OCI-LY3 (cell line): Measurements from ENCODE around the gene PELO.

Experiments used
- H2AFZ ChIP-seq: fragments of 200-600, 300-600 bp; shearing (Covaris generic); 2 replicates; pipeline ENCODE4 v1.6.0; 2014; ENCODE audit warnings: antibody characterized with exemption, low read depth, low read length
- H3K27ac ChIP-seq: fragments of 200-600, 300-600 bp; sonication (generic); 2 replicates; pipeline ENCODE4 v1.5.1; 2014; ENCODE audit warnings: mild to moderate bottlenecking, low read length, moderate library complexity, mixed read lengths
- H3K27me3 ChIP-seq: fragments of 200-600, 300-600 bp; sonication (generic); 2 replicates; pipeline ENCODE4 v1.6.1; 2014; ENCODE audit warnings: low read depth, low read length, mixed read lengths
- H3K36me3 ChIP-seq: fragments of 200-600, 300-600 bp; sonication (generic); replicated peaks from 2 replicates; pipeline ENCODE3; 2014; ENCODE audit warnings: low read depth, low read length, mixed read lengths
- H3K4me1 ChIP-seq: fragments of 300-600, 200-600 bp; sonication (generic); 2 replicates; pipeline ENCODE4 v1.6.1; 2014; ENCODE audit warnings: low read length, mixed read lengths
- H3K4me2 ChIP-seq: fragments of 200-600, 300-600 bp; sonication (generic); 2 replicates; pipeline ENCODE4 v1.6.1; 2014; ENCODE audit warnings: low read length, mixed read lengths
- H3K4me3 ChIP-seq: fragments of 300-600, 200-600 bp; sonication (generic); 2 replicates; pipeline ENCODE4 v1.5.1; 2014; ENCODE audit warnings: antibody characterized with exemption, mild to moderate bottlenecking, low read length, moderate library complexity
- H3K79me2 ChIP-seq: fragments of 300-600, 200-600 bp; shearing (Covaris generic); 2 replicates; pipeline ENCODE4 v1.6.1; 2014; ENCODE audit warnings: mild to moderate bottlenecking, low read length, mixed read lengths
- H3K9ac ChIP-seq: fragments of 300-600, 200-600 bp; shearing (Covaris generic); 2 replicates; pipeline ENCODE4 v1.6.0; 2014; ENCODE audit warnings: mild to moderate bottlenecking, low read length, moderate library complexity
- H3K9me3 ChIP-seq: fragments of 200-600, 300-600 bp; shearing (Covaris generic); 2 replicates; pipeline ENCODE4 v1.6.1; 2014; ENCODE audit warnings: low read length, mixed read lengths; ENCODE audit not compliant: insufficient read depth
- H4K20me1 ChIP-seq: fragments of 200-600, 300-600 bp; sonication (generic); 2 replicates; pipeline ENCODE4 v1.6.1; 2016; ENCODE audit warnings: low read length, mixed read lengths; ENCODE audit not compliant: insufficient read depth
- EZH2phosphoT487 ChIP-seq: fragments of 200-600 bp; shearing (Covaris generic); IDR thresholded peaks from 2 replicates; pipeline ENCODE4 v1.6.1; 2018; ENCODE audit warnings: antibody characterized with exemption, mixed run types, low read depth
- TF ChIP-seq, protein P1 (sequence below): fragments of 200-600, 300-600 bp; sonication (generic); IDR thresholded peaks from 2 replicates; pipeline ENCODE4 v1.5.1; 2014; ENCODE audit warnings: antibody characterized with exemption, low read length, low read depth

Gene PELO

DNA sequence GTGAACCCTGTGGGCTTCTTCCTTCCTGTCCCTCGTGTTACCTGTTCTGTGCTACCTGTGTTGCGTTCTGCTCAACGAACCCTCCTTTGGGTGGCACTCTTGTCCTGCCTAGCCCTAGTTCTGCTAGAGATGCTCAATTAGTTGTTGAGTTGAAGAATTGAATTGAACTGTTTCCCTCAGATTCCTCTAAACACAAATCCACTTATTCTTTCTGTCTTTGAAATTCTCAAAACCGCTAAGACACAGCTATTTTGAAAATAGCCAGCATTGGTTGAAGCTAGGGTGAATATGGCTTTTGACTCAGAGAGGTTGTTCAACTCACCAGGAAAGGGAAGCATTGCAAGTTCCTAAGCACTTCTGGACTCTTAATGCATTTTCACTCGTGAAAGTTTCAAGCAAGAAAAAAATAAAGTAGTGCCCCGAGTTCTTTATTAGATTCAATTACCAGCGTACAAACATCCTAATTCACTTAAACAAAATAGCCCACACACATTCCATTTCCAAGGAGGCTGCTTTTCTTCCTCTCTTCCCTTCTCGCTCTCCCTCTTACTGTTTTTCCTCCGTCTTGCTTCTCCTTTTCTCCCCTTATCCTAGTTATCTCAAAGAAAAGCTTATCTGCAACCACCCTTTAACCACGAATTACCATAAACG, 642 bp upstream of the PELO start:
- peaks cover 20% of the 10 kb centered on the region for H3K79me2 ChIP-seq
- H4K20me1 ChIP-seq, result no peaks in the 10 kb centered on the region
- peak overlapping the region; percentile 90 for H3K4me3 ChIP-seq
- H3K36me3 ChIP-seq, result no peaks in the 10 kb centered on the region
- peak overlapping the region; percentile 87; the same call in 1 of the 2 replicates for H3K9ac ChIP-seq
- peak overlapping the region; percentile 84 for H3K4me2 ChIP-seq
- TF ChIP-seq, protein P1, sequence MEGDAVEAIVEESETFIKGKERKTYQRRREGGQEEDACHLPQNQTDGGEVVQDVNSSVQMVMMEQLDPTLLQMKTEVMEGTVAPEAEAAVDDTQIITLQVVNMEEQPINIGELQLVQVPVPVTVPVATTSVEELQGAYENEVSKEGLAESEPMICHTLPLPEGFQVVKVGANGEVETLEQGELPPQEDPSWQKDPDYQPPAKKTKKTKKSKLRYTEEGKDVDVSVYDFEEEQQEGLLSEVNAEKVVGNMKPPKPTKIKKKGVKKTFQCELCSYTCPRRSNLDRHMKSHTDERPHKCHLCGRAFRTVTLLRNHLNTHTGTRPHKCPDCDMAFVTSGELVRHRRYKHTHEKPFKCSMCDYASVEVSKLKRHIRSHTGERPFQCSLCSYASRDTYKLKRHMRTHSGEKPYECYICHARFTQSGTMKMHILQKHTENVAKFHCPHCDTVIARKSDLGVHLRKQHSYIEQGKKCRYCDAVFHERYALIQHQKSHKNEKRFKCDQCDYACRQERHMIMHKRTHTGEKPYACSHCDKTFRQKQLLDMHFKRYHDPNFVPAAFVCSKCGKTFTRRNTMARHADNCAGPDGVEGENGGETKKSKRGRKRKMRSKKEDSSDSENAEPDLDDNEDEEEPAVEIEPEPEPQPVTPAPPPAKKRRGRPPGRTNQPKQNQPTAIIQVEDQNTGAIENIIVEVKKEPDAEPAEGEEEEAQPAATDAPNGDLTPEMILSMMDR, result peak; percentile 73
- no peak for TF ChIP-seq EZH2phosphoT487
- H3K9me3 ChIP-seq, result no peaks in the 10 kb centered on the region
- H3K4me1 ChIP-seq, result peaks cover 28% of the 10 kb centered on the region
- peak overlapping the region; percentile 51 for H3K27ac ChIP-seq
- H3K27me3 ChIP-seq, result no peaks in the 10 kb centered on the region
- no peak overlapping the region for H2AFZ ChIP-seq

DNA sequence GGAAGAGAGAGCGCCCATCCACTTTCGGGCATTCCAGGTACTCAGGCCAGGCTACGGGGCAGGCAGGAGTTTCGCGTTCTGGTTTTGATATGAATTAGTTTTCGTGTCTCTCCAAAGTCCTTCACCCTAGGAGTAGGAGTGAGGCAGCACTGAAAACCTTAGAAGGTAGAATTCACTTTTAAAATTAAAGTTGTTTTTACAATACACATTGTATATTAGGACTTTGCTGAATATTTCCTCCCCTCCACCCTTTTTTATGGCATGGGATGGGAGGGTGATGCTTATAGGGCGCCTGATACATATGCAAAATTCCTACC, 747 bp downstream of the PELO start:
- Histone ChIP-seq H3K36me3 (no peaks in the 10 kb centered on the region), H3K79me2 (peaks cover 22% of the 10 kb centered on the region), H3K9me3 (no peaks in the 10 kb centered on the region), H3K27me3 (no peaks in the 10 kb centered on the region), H4K20me1 (no peaks in the 10 kb centered on the region), H2AFZ (peak overlapping the region; percentile 77; the same call in 1 of the 2 replicates), H3K4me3 (peak overlapping the region; percentile 90), H3K9ac (peak overlapping the region; percentile 87), H3K27ac (peak overlapping the region; percentile 64; the same call in 1 of the 2 replicates), H3K4me1 (peaks cover 28% of the 10 kb centered on the region), H3K4me2 (peak overlapping the region; percentile 84)
- TF ChIP-seq, protein P1, result no peak
- TF ChIP-seq EZH2phosphoT487, result no peak

DNA sequence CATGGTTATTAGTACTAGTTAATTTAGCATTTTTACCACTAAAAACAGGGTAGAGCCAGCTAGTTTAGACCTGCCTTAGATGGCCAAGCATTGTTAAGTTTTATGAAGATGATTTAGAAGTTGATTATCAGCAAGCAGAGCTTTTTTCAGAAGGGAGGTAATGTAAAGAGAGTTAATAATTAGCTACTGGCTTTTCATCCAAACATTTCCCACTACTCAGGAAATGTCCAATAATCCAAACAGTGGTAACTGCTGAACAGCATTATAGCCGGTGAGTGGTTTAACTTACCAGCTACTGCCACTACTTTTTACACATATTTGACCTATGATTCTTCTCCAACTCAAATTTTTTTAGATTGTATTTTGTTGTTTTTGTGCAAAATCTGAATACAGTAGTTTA, 1.7 kb downstream of the PELO start:
- peaks cover 28% of the 10 kb centered on the region for H3K4me1 ChIP-seq
- no peak overlapping the region for H3K27ac ChIP-seq
- TF ChIP-seq EZH2phosphoT487, result no peak
- TF ChIP-seq, protein P1, result no peak
- no peaks in the 10 kb centered on the region for H3K9me3 ChIP-seq
- peaks cover 25% of the 10 kb centered on the region for H3K79me2 ChIP-seq
- peak overlapping the region; percentile 90 for H3K4me3 ChIP-seq
- peak overlapping the region; percentile 84 for H3K4me2 ChIP-seq
- H3K9ac ChIP-seq, result peak overlapping the region; percentile 87; the same call in 1 of the 2 replicates
- H3K27me3 ChIP-seq, result no peaks in the 10 kb centered on the region
- no peaks in the 10 kb centered on the region for H3K36me3 ChIP-seq
- H2AFZ ChIP-seq, result no peak overlapping the region
- H4K20me1 ChIP-seq, result no peaks in the 10 kb centered on the region

DNA sequence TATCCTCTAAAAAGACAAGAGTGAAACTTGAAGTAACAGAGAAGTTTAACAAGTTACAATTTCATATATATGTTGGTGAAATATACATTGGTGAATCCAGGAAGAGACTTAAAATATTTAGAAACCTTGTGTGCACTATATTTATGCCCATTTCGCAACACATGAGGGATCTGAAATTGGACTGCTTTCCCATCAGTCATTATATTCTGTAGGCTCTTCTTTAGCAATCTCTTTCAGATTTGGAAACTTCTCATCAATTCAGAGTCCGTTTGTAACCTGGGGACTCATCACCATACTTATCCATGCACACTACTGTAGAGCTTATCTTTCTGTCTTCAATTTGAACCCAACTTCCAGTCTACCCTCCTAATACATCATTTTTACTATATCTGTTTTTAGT, 2.1 kb downstream of the PELO start:
- Histone ChIP-seq H3K79me2 (peaks cover 25% of the 10 kb centered on the region), H4K20me1 (no peaks in the 10 kb centered on the region), H3K27ac (no peak overlapping the region), H2AFZ (no peak overlapping the region), H3K4me1 (peaks cover 28% of the 10 kb centered on the region), H3K36me3 (no peaks in the 10 kb centered on the region), H3K9me3 (no peaks in the 10 kb centered on the region), H3K4me3 (peak overlapping the region; percentile 90), H3K9ac (peak overlapping the region; percentile 87; the same call in 1 of the 2 replicates), H3K27me3 (no peaks in the 10 kb centered on the region), H3K4me2 (peak overlapping the region; percentile 84)
- no peak for TF ChIP-seq EZH2phosphoT487
- TF ChIP-seq, protein P1, result no peak
